Cardiac muscle cell (in vitro differentiated cells and primary cell): Measurements from ENCODE around the gene SH3RF1. TPM values are rescaled to one million over a fixed set of nuclear protein-coding genes. Genes with fewer than 3 reads are reported as not detected.

Experiments used
- DNase-seq, 2 donors: peaks; one replicate each; pipeline versions ENCODE4 v3.0.0 to v3.0.0-alpha.2; 2010 to 2017; ENCODE audit warnings: low read depth in 1 of 2, low spot score in 1 of 2
- H3K27ac ChIP-seq: fragments of 200-600 bp; sonication (generic); 2 replicates; pipeline ENCODE4 v1.5.1; 2016
- H3K27me3 ChIP-seq: fragments of 200-600 bp; sonication (generic); 2 replicates; pipeline ENCODE4 v1.6.0; 2016; ENCODE audit warnings: control low read depth
- H3K36me3 ChIP-seq: fragments of 200-600 bp; sonication (generic); 2 replicates; pipeline ENCODE4 v1.5.1; 2016; ENCODE audit warnings: control low read depth
- H3K4me1 ChIP-seq: fragments of 200-600 bp; sonication (generic); 2 replicates; pipeline ENCODE4 v1.8.1; 2017; ENCODE audit warnings: low read depth, mild to moderate bottlenecking, mixed run types
- H3K4me3 ChIP-seq: fragments of 200-600 bp; sonication (generic); 2 replicates; pipeline ENCODE4 v1.5.1; 2016; ENCODE audit warnings: mild to moderate bottlenecking
- H3K9me3 ChIP-seq: fragments of 200-600 bp; sonication (generic); 2 replicates; pipeline ENCODE4 v1.5.1; 2017; ENCODE audit warnings: low read depth, mild to moderate bottlenecking, control low read depth
- CTCF ChIP-seq: IDR thresholded peaks from 2 replicates; pipeline ENCODE4 v1.5.1; 2012; ENCODE audit warnings: low read depth, mild to moderate bottlenecking, low read length
- polyA plus RNA-seq: library from polyadenylated mRNA; unstranded; fragments of >200 nt; fragmentation: Nextera tagmentation; extraction: Ambion mirVana; gene quantifications from 2 replicates; pipeline ENCODE4 v1.2.1, GENCODE V29; 2016
- total RNA-seq: library from RNA; depleted of rRNA; stranded (reverse); fragments of >200 nt; gene quantifications from 2 replicates; pipeline ENCODE4 v1.2.3, GENCODE V29; 2016

The SH3RF1 gene
- total and polyA plus RNA-seq, 2 experiments from 2014 or later, result 3.4 to 4.3 TPM

GRCh38 chr4:169128902-169129301 lies 141.9 kb downstream of the SH3RF1 start:
- Histone ChIP-seq H3K27me3 (no peaks in the 10 kb centered on the region), H3K9me3 (no peaks in the 10 kb centered on the region), H3K36me3 (no peaks in the 10 kb centered on the region), H3K4me1 (peaks cover 12% of the 10 kb centered on the region), H3K4me3 (no peak overlapping the region), H3K27ac (no peak overlapping the region)
- TF ChIP-seq CTCF, result no peak
- DNase-seq, result no peak

GRCh38 chr4:169127314-169127713 lies 143.4 kb downstream of the SH3RF1 start:
- TF ChIP-seq CTCF, result no peak
- Histone ChIP-seq H3K4me1 (peaks cover under 1% of the 10 kb centered on the region), H3K9me3 (no peaks in the 10 kb centered on the region), H3K27me3 (no peaks in the 10 kb centered on the region), H3K4me3 (no peak overlapping the region), H3K36me3 (no peaks in the 10 kb centered on the region), H3K27ac (no peak overlapping the region)
- DNase-seq, result no peak

GRCh38 chr4:169124661-169125060 lies 146.1 kb downstream of the SH3RF1 start:
- no peaks in the 10 kb centered on the region for H3K27me3 ChIP-seq
- no peaks in the 10 kb centered on the region for H3K4me1 ChIP-seq
- H3K9me3 ChIP-seq, result no peaks in the 10 kb centered on the region
- no peak for TF ChIP-seq CTCF
- no peak overlapping the region for H3K4me3 ChIP-seq
- H3K27ac ChIP-seq, result no peak overlapping the region
- no peaks in the 10 kb centered on the region for H3K36me3 ChIP-seq
- no peak for DNase-seq

- Histone ChIP-seq H3K36me3 (no peaks in the 10 kb centered on the region), H3K27me3 (no peaks in the 10 kb centered on the region), H3K27ac (no peak overlapping the region), H3K4me1 (no peaks in the 10 kb centered on the region), H3K4me3 (no peak overlapping the region), H3K9me3 (no peaks in the 10 kb centered on the region)
- DNase-seq, result no peak
- no peak for TF ChIP-seq CTCF
Measured at GRCh38 chr4:169122422-169122821, 148.3 kb downstream of the SH3RF1 start.

GRCh38 chr4:169121861-169122382 lies 148.8 kb downstream of the SH3RF1 start:
- Histone ChIP-seq H3K4me1 (no peaks in the 10 kb centered on the region), H3K27me3 (no peaks in the 10 kb centered on the region), H3K4me3 (no peak overlapping the region), H3K9me3 (no peaks in the 10 kb centered on the region), H3K36me3 (no peaks in the 10 kb centered on the region), H3K27ac (no peak overlapping the region)
- no peak for TF ChIP-seq CTCF
- DNase-seq, result no peak

- no peaks in the 10 kb centered on the region for H3K4me1 ChIP-seq
- DNase-seq, result no peak
- no peaks in the 10 kb centered on the region for H3K36me3 ChIP-seq
- no peak for TF ChIP-seq CTCF
- no peaks in the 10 kb centered on the region for H3K27me3 ChIP-seq
- H3K4me3 ChIP-seq, result no peak overlapping the region
- H3K27ac ChIP-seq, result no peak overlapping the region
- H3K9me3 ChIP-seq, result no peaks in the 10 kb centered on the region
Measured at GRCh38 chr4:169120624-169121023, 150.1 kb downstream of the SH3RF1 start.
